GM23338 (cell line): Measurements from ENCODE around the gene IZUMO2.

Experiments
- CREB1 ChIP-seq: fragments of 250-450 bp; sonication (Bioruptor Pico); IDR thresholded peaks from 2 replicates; pipeline ENCODE4 v1.5.0; 2020; ENCODE audit warnings: low read depth, mild to moderate bottlenecking, moderate library complexity
- CTCF ChIP-seq, 2 experiments: fragments of 200-600 bp in 1 of 2; sonication (generic) in 1 of 2; conservative IDR thresholded peaks; 2 replicates each; pipeline versions ENCODE4 v1.5.1 to v1.6.1; 2016 to 2017; ENCODE audit warnings: antibody characterized with exemption in 2 of 2, low read depth in 2 of 2, mild to moderate bottlenecking in 2 of 2, moderate library complexity in 1 of 2
- EZH2 ChIP-seq: fragments of 200-600 bp; sonication (generic); IDR thresholded peaks from one replicate; pipeline ENCODE4 v1.8.0; 2017; ENCODE audit warnings: antibody characterized with exemption, mild to moderate bottlenecking, low read depth; ENCODE audit not compliant: unreplicated experiment
- EZH2phosphoT487 ChIP-seq: fragments of 200-600 bp; sonication (generic); IDR thresholded peaks from one replicate; pipeline ENCODE4 v1.8.1; 2018; ENCODE audit warnings: antibody characterized with exemption; ENCODE audit not compliant: unreplicated experiment
- NANOG ChIP-seq: IDR thresholded peaks from 2 replicates; pipeline ENCODE4 v1.6.1; 2016; ENCODE audit warnings: antibody characterized with exemption, borderline replicate concordance
- POLR2AphosphoS5 ChIP-seq: IDR thresholded peaks from 2 replicates; pipeline ENCODE4 v1.6.1; 2016; ENCODE audit warnings: antibody characterized with exemption, low read depth
- ZNF114 ChIP-seq: fragments of 250-450 bp; sonication (Bioruptor Pico); IDR thresholded peaks from 2 replicates; pipeline ENCODE4 v1.5.0; 2020; ENCODE audit warnings: mild to moderate bottlenecking, moderate library complexity
- TF ChIP-seq, protein P1 (sequence below): IDR thresholded peaks from one replicate; pipeline ENCODE4 v1.6.1; 2018; ENCODE audit warnings: antibody characterized with exemption; ENCODE audit not compliant: unreplicated experiment

- peak; percentile 87 for TF ChIP-seq POLR2AphosphoS5
- TF ChIP-seq, protein P1, sequence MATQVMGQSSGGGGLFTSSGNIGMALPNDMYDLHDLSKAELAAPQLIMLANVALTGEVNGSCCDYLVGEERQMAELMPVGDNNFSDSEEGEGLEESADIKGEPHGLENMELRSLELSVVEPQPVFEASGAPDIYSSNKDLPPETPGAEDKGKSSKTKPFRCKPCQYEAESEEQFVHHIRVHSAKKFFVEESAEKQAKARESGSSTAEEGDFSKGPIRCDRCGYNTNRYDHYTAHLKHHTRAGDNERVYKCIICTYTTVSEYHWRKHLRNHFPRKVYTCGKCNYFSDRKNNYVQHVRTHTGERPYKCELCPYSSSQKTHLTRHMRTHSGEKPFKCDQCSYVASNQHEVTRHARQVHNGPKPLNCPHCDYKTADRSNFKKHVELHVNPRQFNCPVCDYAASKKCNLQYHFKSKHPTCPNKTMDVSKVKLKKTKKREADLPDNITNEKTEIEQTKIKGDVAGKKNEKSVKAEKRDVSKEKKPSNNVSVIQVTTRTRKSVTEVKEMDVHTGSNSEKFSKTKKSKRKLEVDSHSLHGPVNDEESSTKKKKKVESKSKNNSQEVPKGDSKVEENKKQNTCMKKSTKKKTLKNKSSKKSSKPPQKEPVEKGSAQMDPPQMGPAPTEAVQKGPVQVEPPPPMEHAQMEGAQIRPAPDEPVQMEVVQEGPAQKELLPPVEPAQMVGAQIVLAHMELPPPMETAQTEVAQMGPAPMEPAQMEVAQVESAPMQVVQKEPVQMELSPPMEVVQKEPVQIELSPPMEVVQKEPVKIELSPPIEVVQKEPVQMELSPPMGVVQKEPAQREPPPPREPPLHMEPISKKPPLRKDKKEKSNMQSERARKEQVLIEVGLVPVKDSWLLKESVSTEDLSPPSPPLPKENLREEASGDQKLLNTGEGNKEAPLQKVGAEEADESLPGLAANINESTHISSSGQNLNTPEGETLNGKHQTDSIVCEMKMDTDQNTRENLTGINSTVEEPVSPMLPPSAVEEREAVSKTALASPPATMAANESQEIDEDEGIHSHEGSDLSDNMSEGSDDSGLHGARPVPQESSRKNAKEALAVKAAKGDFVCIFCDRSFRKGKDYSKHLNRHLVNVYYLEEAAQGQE = no peak
- peak; percentile 43 to 56; a peak in 3 of 4 replicates for TF ChIP-seq CTCF (conservative IDR thresholded peaks at IDR 0.05; ENCODE audit: low read depth in 2 of 2)
- no peak for TF ChIP-seq EZH2
- no peak for TF ChIP-seq NANOG
- TF ChIP-seq CREB1 (CRISPR knock-in tag) = no peak
- no peak for TF ChIP-seq ZNF114 (CRISPR knock-in tag)
- TF ChIP-seq EZH2phosphoT487 = no peak
Measured at GRCh38 chr19:50162988-50163387, at the start of gene IZUMO2.
